RWPE2 (cell line): ENCODE measurements around the gene CBFA2T2.

Experiments used
- ATAC-seq: fragments of 200-7000 bp; cut with Tn5 transposase; 3 replicates; pipeline ENCODE4 v1.9.1; 2021; ENCODE audit warnings: low read depth
- DNase-seq: peaks from one replicate; pipeline ENCODE4 v3.0.0-alpha.2; 2020; ENCODE audit warnings: low spot score
- H3K27ac ChIP-seq: fragments of 450-650 bp; 2 replicates; pipeline ENCODE4 v1.5.1; 2017; ENCODE audit warnings: mild to moderate bottlenecking; ENCODE audit not compliant: poor library complexity, severe bottlenecking
- H3K27me3 ChIP-seq: fragments of 250-450 bp; sonication (Bioruptor Pico); 2 replicates; pipeline ENCODE4 v1.5.1; 2021; ENCODE audit warnings: mild to moderate bottlenecking, moderate library complexity; ENCODE audit not compliant: insufficient read depth, poor library complexity, severe bottlenecking
- H3K36me3 ChIP-seq: fragments of 250-450 bp; sonication (Bioruptor Pico); 2 replicates; pipeline ENCODE4 v1.5.1; 2020; ENCODE audit warnings: low read depth, mild to moderate bottlenecking, moderate library complexity
- H3K4me1 ChIP-seq: fragments of 250-450 bp; sonication (Bioruptor Pico); 2 replicates; pipeline ENCODE4 v1.5.1; 2021; ENCODE audit warnings: mild to moderate bottlenecking, moderate library complexity; ENCODE audit not compliant: insufficient read depth, poor library complexity, severe bottlenecking
- H3K4me3 ChIP-seq: fragments of 250-450 bp; sonication (Bioruptor Pico); 2 replicates; pipeline ENCODE4 v1.5.1; 2021; ENCODE audit warnings: mild to moderate bottlenecking, moderate library complexity; ENCODE audit not compliant: severe bottlenecking
- H3K9me3 ChIP-seq: fragments of 250-450 bp; sonication (Bioruptor Pico); 2 replicates; pipeline ENCODE4 v1.5.1; 2021; ENCODE audit warnings: mild to moderate bottlenecking, moderate library complexity; ENCODE audit not compliant: severe bottlenecking
- CTCF ChIP-seq: fragments of 450-650 bp; IDR thresholded peaks from one replicate; pipeline ENCODE4 v1.5.1; 2017; ENCODE audit warnings: mild to moderate bottlenecking, moderate library complexity; ENCODE audit not compliant: poor library complexity, severe bottlenecking

CBFA2T2 gene

GRCh38 chr20:33563788-33564187 lies 73.9 kb downstream of the CBFA2T2 start:
- Histone ChIP-seq H3K27me3 (no peaks in the 10 kb centered on the region), H3K9me3 (no peaks in the 10 kb centered on the region), H3K36me3 (no peaks in the 10 kb centered on the region), H3K27ac (no peak overlapping the region), H3K4me1 (peaks cover 19% of the 10 kb centered on the region), H3K4me3 (no peak overlapping the region)
- no peak for TF ChIP-seq CTCF
- ATAC-seq (no peak), DNase-seq (no peak)

GRCh38 chr20:33566781-33567603 lies 77.1 kb downstream of the CBFA2T2 start:
- H3K9me3 ChIP-seq: no peaks in the 10 kb centered on the region
- no peak for TF ChIP-seq CTCF
- DNase-seq (no peak), ATAC-seq (no peak)
- H3K4me3 ChIP-seq: no peak overlapping the region
- H3K27ac ChIP-seq: no peak overlapping the region
- no peaks in the 10 kb centered on the region for H3K27me3 ChIP-seq
- peaks cover 28% of the 10 kb centered on the region for H3K4me1 ChIP-seq
- no peaks in the 10 kb centered on the region for H3K36me3 ChIP-seq

- no peaks in the 10 kb centered on the region for H3K9me3 ChIP-seq
- H3K36me3 ChIP-seq: no peaks in the 10 kb centered on the region
- no peak overlapping the region for H3K4me3 ChIP-seq
- DNase-seq: no peak
- TF ChIP-seq CTCF: no peak
- peaks cover 18% of the 10 kb centered on the region for H3K4me1 ChIP-seq
- no peak overlapping the region for H3K27ac ChIP-seq
- no peaks in the 10 kb centered on the region for H3K27me3 ChIP-seq
- ATAC-seq: no peak
Measured at GRCh38 chr20:33567949-33568348, 78.1 kb downstream of the CBFA2T2 start.

GRCh38 chr20:33568378-33568777 lies 78.5 kb downstream of the CBFA2T2 start:
- TF ChIP-seq CTCF: no peak
- Histone ChIP-seq H3K27me3 (no peaks in the 10 kb centered on the region), H3K27ac (no peak overlapping the region), H3K36me3 (no peaks in the 10 kb centered on the region), H3K4me1 (peaks cover 18% of the 10 kb centered on the region), H3K9me3 (no peaks in the 10 kb centered on the region), H3K4me3 (no peak overlapping the region)
- DNase-seq: no peak
- ATAC-seq: no peak
